ENCODE data around the gene CTTNBP2.
A peak's percentile ranks its signal among the peaks of the same experiment; 100 is the strongest.

- TF ChIP-seq ZNF274 (IDR thresholded peaks at IDR 0.05; ENCODE audit: insufficient read depth, insufficient read length) (no peak), MYC (IDR thresholded peaks at IDR 0.05; ENCODE audit: insufficient read depth, insufficient read length, insufficient replicate concordance, low read length, severe bottlenecking) (no peak), STAT3 (IDR thresholded peaks at IDR 0.05; ENCODE audit: low read depth, low read length) (no peak), JUNB (IDR thresholded peaks at IDR 0.05) (0 out of 2 replicates have a peak, but pooled peaks have one; percentile 11)
Measured at GRCh38 chr7:117800406-117800805, 72.8 kb downstream of the CTTNBP2 start.
